ENCODE measurements around the gene ADGRB2.
A peak's percentile ranks its signal among the peaks of the same experiment; 100 is the strongest.

ADGRB2 gene

GRCh38 chr1:31795801-31796621, 31.9 kb upstream of the ADGRB2 start:
- DNase-seq (ENCODE audit: low spot score), result peak; percentile 66

GRCh38 chr1:31795096-31795675, 31.0 kb upstream of the ADGRB2 start:
- no peak for DNase-seq (ENCODE audit: low spot score)

GRCh38 chr1:31793586-31794285, 29.6 kb upstream of the ADGRB2 start:
- no peak for DNase-seq (ENCODE audit: low spot score)

- DNase-seq (ENCODE audit: low spot score), result no peak
These were observed 28.9 kb upstream of the ADGRB2 start for GRCh38 chr1:31793086-31793485.

- DNase-seq (ENCODE audit: low spot score), result no peak
These were observed 28.4 kb upstream of the ADGRB2 start for GRCh38 chr1:31792541-31792940.

- DNase-seq (ENCODE audit: low spot score), result no peak
These were observed 28.0 kb upstream of the ADGRB2 start for GRCh38 chr1:31792116-31792515.

GRCh38 chr1:31791131-31791858, 27.2 kb upstream of the ADGRB2 start:
- DNase-seq (ENCODE audit: low spot score), result no peak

GRCh38 chr1:31790641-31791091, 26.5 kb upstream of the ADGRB2 start:
- DNase-seq (ENCODE audit: low spot score), result no peak

GRCh38 chr1:31790140-31790539, 26.0 kb upstream of the ADGRB2 start:
- DNase-seq (ENCODE audit: low spot score), result no peak

- peak; percentile 98 for DNase-seq (ENCODE audit: low spot score)
These were observed 25.3 kb upstream of the ADGRB2 start for GRCh38 chr1:31789259-31790065.

GRCh38 chr1:31788825-31789256, 24.7 kb upstream of the ADGRB2 start:
- peak; percentile 68 for DNase-seq (ENCODE audit: low spot score)

GRCh38 chr1:31788138-31788824, 24.1 kb upstream of the ADGRB2 start:
- DNase-seq (ENCODE audit: low spot score), result peak; percentile 96

- no peak for DNase-seq (ENCODE audit: low spot score)
These were observed 23.6 kb upstream of the ADGRB2 start for GRCh38 chr1:31787786-31788137.

GRCh38 chr1:31787261-31787660, 23.1 kb upstream of the ADGRB2 start:
- DNase-seq (ENCODE audit: low spot score), result no peak

- no peak for DNase-seq (ENCODE audit: low spot score)
These were observed 22.4 kb upstream of the ADGRB2 start for GRCh38 chr1:31786366-31787060.

- DNase-seq (ENCODE audit: low spot score), result no peak
These were observed 21.8 kb upstream of the ADGRB2 start for GRCh38 chr1:31785947-31786290.

- no peak for DNase-seq (ENCODE audit: low spot score)
These were observed 21.1 kb upstream of the ADGRB2 start for GRCh38 chr1:31785020-31785946.

GRCh38 chr1:31784356-31785019, 20.3 kb upstream of the ADGRB2 start:
- DNase-seq (ENCODE audit: low spot score), result no peak

GRCh38 chr1:31783846-31784245, 19.7 kb upstream of the ADGRB2 start:
- DNase-seq (ENCODE audit: low spot score), result no peak
